PC-9 (cell line): ENCODE measurements around the gene DENND6A. TPM values are rescaled to one million over a fixed set of nuclear protein-coding genes. Genes with fewer than 3 reads are reported as not detected.
A peak's percentile ranks its signal among the peaks of the same experiment; 100 is the strongest.

ENCODE experiments used
- BruUV-seq: library from RNA; stranded (reverse); fragments of 400-500 nt; replicated peaks from 2 replicates; lab custom pipeline; 2021; lab: Mats Ljungman, UMichigan
- CTCF ChIA-PET: fragments of 300-600 bp; sonication (Branson Sonifier 250); formaldehyde crosslinking; loops from one replicate; lab custom pipeline; 2022; ENCODE audit warnings: antibody characterized with exemption; lab: Charles Lee
- POLR2A ChIA-PET: fragments of 300-600 bp; sonication (Branson Sonifier 250); formaldehyde crosslinking; loops from one replicate; lab custom pipeline; 2022; ENCODE audit warnings: antibody characterized with exemption; ENCODE audit not compliant: unreplicated experiment; lab: Charles Lee
- DNase-seq, 2 experiments: peaks; one replicate each; pipeline versions ENCODE4 v3.0.0 to v3.0.0-alpha.2; 2015 to 2022; ENCODE audit warnings: mixed read lengths in 1 of 2
- H2AFZ ChIP-seq: fragments of 200-600 bp; sonication (generic); 2 replicates; pipeline ENCODE4 v1.8.1; 2017; ENCODE audit warnings: antibody characterized with exemption
- H3F3A ChIP-seq: fragments of 200-600 bp; sonication (generic); 2 replicates; pipeline ENCODE4 v1.8.1; 2017; ENCODE audit warnings: antibody characterized with exemption, mild to moderate bottlenecking, low read depth; ENCODE audit not compliant: insufficient read depth
- H3K27ac ChIP-seq: fragments of 200-600 bp; sonication (generic); 2 replicates; pipeline ENCODE4 v1.6.1; 2016; ENCODE audit warnings: mixed run types
- H3K27me3 ChIP-seq: fragments of 200-600 bp; sonication (generic); 2 replicates; pipeline ENCODE4 v1.6.1; 2016; ENCODE audit warnings: low read depth, mixed run types; ENCODE audit not compliant: insufficient read depth
- H3K36me3 ChIP-seq: fragments of 200-600 bp; sonication (generic); 2 replicates; pipeline ENCODE4 v1.6.1; 2016; ENCODE audit warnings: low read depth, mixed run types
- H3K4me1 ChIP-seq: fragments of 200-600 bp; sonication (generic); replicated peaks from 2 replicates; pipeline ENCODE4 v1.6.1; 2016; ENCODE audit warnings: mixed run types; ENCODE audit not compliant: insufficient read depth
- H3K4me2 ChIP-seq: fragments of 200-600 bp; sonication (generic); 2 replicates; pipeline ENCODE4 v1.6.1; 2017; ENCODE audit warnings: mixed run types
- H3K4me3 ChIP-seq: fragments of 200-600 bp; sonication (generic); 2 replicates; pipeline ENCODE4 v1.6.1; 2016; ENCODE audit warnings: mixed run types
- H3K79me2 ChIP-seq: fragments of 200-600 bp; sonication (generic); 2 replicates; pipeline ENCODE4 v1.6.1; 2017; ENCODE audit warnings: low read depth, mixed run types
- H3K9me2 ChIP-seq: fragments of 200-600 bp; sonication (generic); 2 replicates; pipeline ENCODE4 v1.8.1; 2017; ENCODE audit warnings: mild to moderate bottlenecking; ENCODE audit not compliant: insufficient read depth
- H3K9me3 ChIP-seq: fragments of 200-600 bp; sonication (generic); 2 replicates; pipeline ENCODE4 v1.8.1; 2016; ENCODE audit warnings: low read depth; ENCODE audit not compliant: insufficient read depth
- H4K20me1 ChIP-seq: fragments of 200-600 bp; sonication (generic); 2 replicates; pipeline ENCODE4 v1.8.1; 2017; ENCODE audit not compliant: insufficient read depth
- EZH2 ChIP-seq: fragments of 200-600 bp; sonication (generic); IDR thresholded peaks from 2 replicates; pipeline ENCODE4 v1.8.0; 2017; ENCODE audit warnings: antibody characterized with exemption, low read depth
- intact Hi-C: fragments of 100-400 bp; cut with micrococcal nuclease; formaldehyde crosslinking; loops from one replicate; pipeline ENCODE4 v1.10.0; 2022; ENCODE audit not compliant: unreplicated experiment
- total RNA-seq: library from RNA; stranded (reverse); gene quantifications from 2 replicates; pipeline ENCODE4 v1.2.3, GENCODE V29; 2021
- TF ChIP-seq, protein P1 (sequence below): fragments of 200-600 bp; sonication (generic); conservative IDR thresholded peaks from 2 replicates; pipeline ENCODE4 v1.6.1; 2017; ENCODE audit warnings: mixed run types, antibody characterized with exemption, mild to moderate bottlenecking, moderate library complexity

Gene DENND6A
- total RNA-seq, 1 experiment from 2014 or later, result 28.2 TPM

DNA sequence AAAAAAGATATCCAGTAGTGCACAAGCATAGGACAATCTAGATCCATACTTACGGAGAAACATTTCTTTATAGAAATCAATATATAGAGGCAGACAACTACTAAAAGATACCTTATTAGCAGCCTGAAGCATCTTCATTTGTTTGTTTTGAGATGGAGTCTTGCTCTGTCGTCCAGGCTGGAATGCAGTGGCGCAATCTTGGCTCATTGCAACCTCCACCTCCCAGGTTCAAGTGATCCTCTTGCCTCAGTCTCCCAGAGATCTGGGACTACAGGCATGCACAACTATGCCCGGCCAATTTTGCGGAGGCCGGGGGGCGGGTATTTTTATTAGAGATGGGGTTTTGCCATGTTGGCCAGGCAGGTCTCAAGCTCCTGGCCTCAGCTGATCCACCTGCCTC lies 45.0 kb upstream of the DENND6A start:
- Histone ChIP-seq H3K4me1 (0 out of 2 replicates have a peak, but pooled peaks cover 7% of the 10 kb centered on the region), H2AFZ (no peak overlapping the region), H4K20me1 (no peaks in the 10 kb centered on the region), H3F3A (no peaks in the 10 kb centered on the region), H3K4me3 (no peak overlapping the region), H3K27ac (no peak overlapping the region), H3K9me2 (no peaks in the 10 kb centered on the region), H3K36me3 (no peaks in the 10 kb centered on the region), H3K9me3 (no peaks in the 10 kb centered on the region), H3K4me2 (no peak overlapping the region), H3K79me2 (no peaks in the 10 kb centered on the region), H3K27me3 (no peaks in the 10 kb centered on the region)
- DNase-seq, result no peak
- POLR2A ChIA-PET, result no interaction called here
- no peak for TF ChIP-seq EZH2
- TF ChIP-seq, protein P1, sequence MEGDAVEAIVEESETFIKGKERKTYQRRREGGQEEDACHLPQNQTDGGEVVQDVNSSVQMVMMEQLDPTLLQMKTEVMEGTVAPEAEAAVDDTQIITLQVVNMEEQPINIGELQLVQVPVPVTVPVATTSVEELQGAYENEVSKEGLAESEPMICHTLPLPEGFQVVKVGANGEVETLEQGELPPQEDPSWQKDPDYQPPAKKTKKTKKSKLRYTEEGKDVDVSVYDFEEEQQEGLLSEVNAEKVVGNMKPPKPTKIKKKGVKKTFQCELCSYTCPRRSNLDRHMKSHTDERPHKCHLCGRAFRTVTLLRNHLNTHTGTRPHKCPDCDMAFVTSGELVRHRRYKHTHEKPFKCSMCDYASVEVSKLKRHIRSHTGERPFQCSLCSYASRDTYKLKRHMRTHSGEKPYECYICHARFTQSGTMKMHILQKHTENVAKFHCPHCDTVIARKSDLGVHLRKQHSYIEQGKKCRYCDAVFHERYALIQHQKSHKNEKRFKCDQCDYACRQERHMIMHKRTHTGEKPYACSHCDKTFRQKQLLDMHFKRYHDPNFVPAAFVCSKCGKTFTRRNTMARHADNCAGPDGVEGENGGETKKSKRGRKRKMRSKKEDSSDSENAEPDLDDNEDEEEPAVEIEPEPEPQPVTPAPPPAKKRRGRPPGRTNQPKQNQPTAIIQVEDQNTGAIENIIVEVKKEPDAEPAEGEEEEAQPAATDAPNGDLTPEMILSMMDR, result no peak
- intact Hi-C loops, result no loop called here
- CTCF ChIA-PET, result no interaction called here
- no TSS peak for BruUV-seq

DNA sequence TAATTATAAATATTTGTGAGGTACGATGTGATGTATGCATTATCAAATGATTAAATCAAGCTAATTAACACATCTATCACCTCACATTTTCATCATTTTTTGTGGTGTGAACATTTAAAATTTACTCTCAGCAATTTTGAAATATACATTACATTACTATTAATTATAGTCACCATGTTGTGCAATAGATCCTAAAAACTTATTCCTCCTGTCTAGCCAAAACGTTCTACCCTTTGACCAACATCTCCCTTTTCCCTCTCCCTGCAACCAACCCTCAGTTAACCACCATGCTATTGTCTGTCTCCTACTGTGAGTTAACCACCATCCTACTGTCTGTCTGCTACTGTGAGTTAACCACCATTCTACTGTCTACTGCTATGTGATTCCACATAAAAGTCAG lies 42.5 kb upstream of the DENND6A start:
- no peak overlapping the region for H3K4me3 ChIP-seq
- intact Hi-C loops, result no loop called here
- H3K9me3 ChIP-seq, result no peaks in the 10 kb centered on the region
- no peaks in the 10 kb centered on the region for H4K20me1 ChIP-seq
- no peak for DNase-seq
- BruUV-seq, result no TSS peak
- H3K4me1 ChIP-seq, result 0 out of 2 replicates have a peak, but pooled peaks cover 7% of the 10 kb centered on the region
- no peaks in the 10 kb centered on the region for H3K27me3 ChIP-seq
- ChIA-PET CTCF (no interaction called here), POLR2A (no interaction called here)
- no peaks in the 10 kb centered on the region for H3K36me3 ChIP-seq
- no peaks in the 10 kb centered on the region for H3F3A ChIP-seq
- no peak overlapping the region for H3K27ac ChIP-seq
- no peak overlapping the region for H3K4me2 ChIP-seq
- no peaks in the 10 kb centered on the region for H3K79me2 ChIP-seq
- H3K9me2 ChIP-seq, result no peaks in the 10 kb centered on the region
- TF ChIP-seq, protein P1, result no peak
- no peak for TF ChIP-seq EZH2
- H2AFZ ChIP-seq, result no peak overlapping the region

DNA sequence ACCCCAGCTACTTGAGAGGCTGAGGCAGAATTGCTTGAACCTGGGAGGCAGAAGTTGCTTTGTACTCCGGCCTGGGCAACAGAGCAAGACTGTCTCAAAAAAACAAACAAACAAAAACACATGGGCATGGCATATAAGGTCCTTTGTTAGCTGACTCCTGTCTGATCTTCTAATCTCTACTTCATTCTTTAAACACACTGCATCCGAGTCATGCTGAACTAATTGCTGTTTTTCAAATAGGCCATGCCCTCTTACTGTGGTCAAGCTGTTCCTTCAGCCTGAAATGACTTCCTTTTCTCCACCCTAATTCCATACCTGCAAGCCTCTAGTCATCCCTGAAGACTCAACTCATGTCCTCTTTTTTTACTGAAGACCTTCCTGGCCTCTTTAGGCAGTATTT lies 40.9 kb upstream of the DENND6A start:
- POLR2A ChIA-PET, result no interaction called here
- Histone ChIP-seq H3K79me2 (no peaks in the 10 kb centered on the region), H3K9me3 (no peaks in the 10 kb centered on the region), H3K27ac (peak overlapping the region; percentile 11; the same call in 1 of the 2 replicates), H3K36me3 (no peaks in the 10 kb centered on the region), H3K9me2 (no peaks in the 10 kb centered on the region), H2AFZ (no peak overlapping the region), H3F3A (no peaks in the 10 kb centered on the region), H3K27me3 (no peaks in the 10 kb centered on the region), H3K4me3 (no peak overlapping the region), H3K4me1 (peaks cover 14% of the 10 kb centered on the region), H3K4me2 (no peak overlapping the region), H4K20me1 (no peaks in the 10 kb centered on the region)
- peak in 1 of 2 experiments; percentile 70 for DNase-seq
- intact Hi-C loops, result no loop called here
- TF ChIP-seq, protein P1, result no peak
- no peak for TF ChIP-seq EZH2
- BruUV-seq, result no TSS peak
- CTCF ChIA-PET, result no interaction called here
